ENCODE data around the gene PLXNA4.

The PLXNA4 gene

DNA sequence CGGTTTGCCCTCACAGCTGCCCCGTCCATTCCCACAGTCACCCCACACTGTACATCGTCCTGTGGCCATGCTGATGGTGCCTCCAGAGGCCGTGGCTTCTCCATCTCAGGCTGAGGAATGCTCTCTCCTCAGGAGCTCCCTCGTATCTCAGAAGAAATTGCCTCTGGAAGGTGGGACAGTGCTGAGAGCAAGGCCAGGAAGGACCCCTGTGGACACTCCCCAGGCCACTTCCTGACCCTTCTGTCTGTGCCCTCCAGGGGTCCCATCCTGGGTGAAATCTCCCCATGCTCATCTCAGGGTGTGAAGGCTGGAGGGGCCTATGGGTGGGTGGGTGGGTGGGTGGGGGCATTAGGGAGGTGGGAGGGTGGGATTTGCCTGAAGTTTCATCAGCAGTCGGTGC, 454.3 kb downstream of the PLXNA4 start:
- DNase-seq (ENCODE audit: low read depth, low spot score): no peak

DNA sequence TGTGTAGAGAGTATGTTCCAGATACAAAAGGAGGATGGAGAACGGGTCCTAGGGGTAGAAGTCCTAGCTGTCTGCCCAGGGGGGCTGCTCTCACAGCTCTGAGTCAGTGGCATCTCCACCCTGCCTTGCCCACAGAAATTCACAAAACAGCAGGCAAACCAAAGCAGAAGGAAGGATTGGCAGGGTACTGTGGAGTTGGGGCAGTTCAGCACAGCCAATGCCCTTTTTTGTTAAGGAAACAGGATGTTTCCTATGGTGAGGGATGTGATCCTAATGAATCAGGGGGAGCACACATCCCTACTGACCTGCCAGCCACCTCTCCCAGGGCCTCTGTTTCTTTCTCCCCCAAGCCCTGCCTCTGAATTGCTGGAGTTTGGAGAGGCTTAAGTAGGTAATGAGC, 457.6 kb downstream of the PLXNA4 start:
- no peak for DNase-seq (ENCODE audit: low read depth, low spot score)

DNA sequence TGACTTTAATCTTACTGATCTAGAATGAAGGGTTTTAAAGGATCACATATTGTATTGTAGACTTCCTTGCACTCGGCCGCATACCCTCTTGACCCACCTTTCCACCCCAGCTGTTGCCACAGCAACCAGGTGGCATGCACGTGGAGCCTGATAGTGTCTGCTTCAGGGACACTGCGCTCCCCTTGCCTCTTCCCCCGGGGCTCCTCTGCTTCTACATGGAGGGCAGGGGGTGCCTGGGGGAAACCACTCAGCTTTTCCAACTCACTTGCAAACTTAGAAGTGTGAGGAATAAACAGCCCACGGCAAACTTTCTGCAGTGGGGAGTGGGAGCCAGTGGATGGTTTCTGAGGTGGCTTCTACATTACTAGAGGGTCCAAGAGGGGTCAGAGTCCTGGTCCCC, 458.6 kb downstream of the PLXNA4 start:
- DNase-seq (ENCODE audit: low read depth, low spot score): no peak

DNA sequence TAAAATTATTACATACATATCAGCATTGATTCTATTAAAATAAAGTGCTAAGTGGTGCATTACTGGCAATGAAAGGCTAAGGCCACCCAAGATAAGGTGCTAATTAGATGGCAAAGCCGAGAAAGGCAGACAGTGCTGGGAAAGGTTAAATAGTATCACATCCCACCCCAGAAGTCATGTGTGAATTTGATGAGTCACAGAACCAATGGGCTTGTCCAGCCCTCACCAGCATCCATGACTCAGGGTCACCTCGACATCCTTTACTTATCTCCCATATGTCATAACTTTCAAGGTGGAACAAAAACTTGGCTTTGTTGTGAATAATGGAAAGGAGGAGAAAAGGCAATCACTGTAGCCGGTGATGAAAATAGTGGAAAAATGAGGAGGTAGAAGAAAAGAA, 459.1 kb downstream of the PLXNA4 start:
- no peak for DNase-seq (ENCODE audit: low read depth, low spot score)

DNA sequence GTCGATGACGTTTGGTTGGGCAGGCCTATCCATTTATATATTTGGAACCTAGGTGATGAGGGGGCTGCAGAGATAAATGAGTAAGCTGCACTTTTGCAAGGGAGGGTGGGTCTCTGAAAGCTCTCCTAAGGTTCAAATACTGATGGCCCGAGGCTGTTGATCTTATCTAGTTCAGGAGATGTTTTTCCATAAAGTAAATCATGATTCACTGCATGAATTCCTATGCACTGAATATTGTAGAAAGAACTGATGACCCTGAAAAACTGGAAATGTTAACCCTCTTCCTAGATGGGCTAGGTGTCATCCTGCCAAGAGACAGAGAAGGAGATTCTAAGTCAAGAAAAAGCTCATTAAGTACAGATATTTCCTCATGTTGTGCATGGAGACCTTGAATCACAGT, 459.9 kb downstream of the PLXNA4 start:
- no peak for DNase-seq (ENCODE audit: low read depth, low spot score)

DNA sequence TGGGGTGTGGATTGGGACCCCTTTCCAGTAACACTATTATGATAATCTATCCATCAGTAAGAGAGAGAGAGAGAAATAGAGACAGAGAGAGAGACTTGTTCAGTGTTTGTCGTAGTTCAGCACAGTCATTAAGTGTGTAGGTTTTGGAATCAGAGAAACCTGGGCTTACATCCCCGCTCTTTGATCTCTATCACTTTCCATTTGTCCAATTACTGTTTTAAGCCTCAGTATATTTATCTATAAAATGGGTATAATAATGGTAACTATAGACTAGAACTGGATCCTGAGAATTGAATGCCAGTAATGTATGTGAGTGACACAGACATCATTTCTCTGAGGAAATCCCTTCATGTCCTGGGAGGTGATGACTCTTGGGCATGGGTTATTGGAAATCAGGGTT, 460.5 kb downstream of the PLXNA4 start:
- DNase-seq (ENCODE audit: low read depth, low spot score): no peak

DNA sequence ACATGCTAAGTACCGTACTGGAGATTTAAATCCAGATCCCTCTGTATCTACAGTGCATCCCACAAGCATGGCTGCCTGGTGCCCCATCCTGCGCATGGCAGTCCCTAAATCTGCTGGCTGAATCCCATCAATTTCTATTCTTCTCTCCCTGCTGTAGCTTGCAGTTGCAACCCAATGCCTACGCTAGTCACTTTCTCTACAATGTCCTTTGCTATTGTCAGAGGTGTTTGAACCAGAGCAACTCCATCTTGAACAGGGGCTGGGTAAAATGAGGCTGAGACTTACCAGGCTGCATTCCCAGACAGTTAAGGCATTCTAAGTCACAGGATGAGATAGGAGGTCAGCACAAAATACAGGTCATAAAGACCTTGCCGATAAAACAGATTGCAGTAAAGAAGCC, 461.2 kb downstream of the PLXNA4 start:
- no peak for DNase-seq (ENCODE audit: low read depth, low spot score)

DNA sequence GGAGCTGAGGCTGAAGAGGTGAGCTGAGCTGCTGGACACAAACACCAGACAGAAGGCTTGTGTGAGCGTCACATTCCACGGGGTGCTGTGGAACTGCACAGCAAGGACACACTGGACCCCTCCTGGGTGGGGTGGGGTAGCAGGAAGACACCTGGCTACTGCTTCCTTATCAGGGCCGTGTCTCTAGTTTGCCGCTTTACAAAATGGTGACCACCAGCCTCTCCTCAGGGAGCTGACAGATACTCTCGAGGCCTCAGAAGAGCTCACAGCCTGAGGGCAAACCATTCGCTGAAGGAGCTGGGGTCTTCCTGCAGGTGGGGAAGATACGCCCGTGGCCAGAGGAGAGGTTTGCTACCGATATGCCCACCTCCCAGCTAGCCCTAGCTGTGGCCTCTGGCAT, 461.9 kb downstream of the PLXNA4 start:
- no peak for DNase-seq (ENCODE audit: low read depth, low spot score)

DNA sequence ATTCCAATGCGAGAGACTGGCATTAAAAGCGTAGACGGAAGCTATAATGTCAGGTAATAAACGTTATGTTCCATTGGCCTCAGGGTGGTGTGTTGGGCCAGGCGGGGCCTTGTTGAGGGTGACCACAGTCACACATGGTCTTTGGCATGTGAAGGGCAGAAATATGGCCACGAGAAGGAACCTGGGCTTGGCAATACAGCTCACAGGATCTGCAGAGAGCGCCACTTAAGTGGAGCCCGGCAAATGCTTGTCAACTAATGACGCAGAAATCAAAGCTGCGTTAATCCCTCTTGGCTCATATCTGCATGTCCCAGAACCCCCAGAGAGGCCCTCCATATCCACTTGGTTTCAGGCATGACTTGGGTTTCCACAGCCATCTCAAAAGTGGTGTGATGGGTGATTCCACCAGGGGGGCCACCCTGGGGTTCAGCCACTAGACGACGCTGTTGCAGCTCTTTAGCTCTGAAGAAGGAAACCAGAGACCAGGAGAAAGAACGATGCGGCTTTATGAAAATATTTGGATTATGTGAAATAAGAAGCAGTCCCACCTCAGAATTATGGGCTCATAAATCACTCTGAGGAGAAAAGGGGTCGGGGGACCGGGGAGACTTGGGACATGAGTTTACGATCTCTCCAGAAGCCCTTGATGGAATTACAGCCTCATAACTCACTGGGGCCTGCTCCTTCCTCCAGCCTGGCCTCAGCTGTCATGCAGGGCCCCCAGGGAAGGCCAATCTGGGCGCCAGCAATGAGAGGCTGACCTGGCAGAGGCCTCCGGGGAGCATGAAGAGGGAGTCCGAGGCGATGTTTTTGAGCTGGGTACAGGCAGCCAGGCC, 462.5 kb downstream of the PLXNA4 start:
- no peak for DNase-seq (ENCODE audit: low read depth, low spot score)

DNA sequence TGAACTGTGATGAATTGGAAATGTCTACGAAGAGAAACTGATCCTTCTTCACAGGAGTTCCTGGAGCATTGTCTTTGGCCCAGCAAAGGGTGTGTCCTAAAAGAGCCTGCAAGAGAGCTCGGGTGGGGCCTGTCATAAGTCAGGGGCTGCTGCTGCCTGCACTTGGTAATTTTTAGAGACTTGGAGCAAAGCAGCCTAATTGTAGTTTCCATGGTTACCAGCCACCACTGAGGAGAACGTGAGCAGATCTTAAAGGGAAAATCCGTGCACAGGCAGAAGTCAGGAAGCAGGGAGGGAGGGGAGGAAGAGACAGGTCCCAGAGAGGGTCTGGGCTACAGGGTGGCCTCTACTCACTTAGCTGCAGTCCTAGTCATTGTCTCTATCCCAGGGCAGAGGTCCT, 463.6 kb downstream of the PLXNA4 start:
- no peak for DNase-seq (ENCODE audit: low read depth, low spot score)

DNA sequence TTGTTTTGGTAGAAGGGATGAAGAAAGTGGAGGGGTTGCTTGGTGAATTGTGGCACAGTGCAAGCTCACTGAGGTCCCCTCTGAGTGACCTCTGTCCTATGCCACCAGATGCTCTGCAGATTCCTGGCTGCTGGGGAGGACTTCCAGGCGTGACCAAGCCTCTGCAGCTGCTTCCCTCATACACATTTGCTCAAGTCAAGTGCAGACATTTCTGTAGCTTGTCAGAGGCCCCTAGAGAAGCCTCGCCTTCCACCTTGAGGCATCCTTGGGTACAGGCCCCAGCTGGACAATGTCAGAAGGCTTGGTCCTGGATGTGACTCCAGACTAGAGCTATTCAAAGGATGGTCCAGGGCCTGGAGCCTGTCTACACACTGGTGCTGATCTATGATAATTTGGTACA, 464.2 kb downstream of the PLXNA4 start:
- no peak for DNase-seq (ENCODE audit: low read depth, low spot score)

DNA sequence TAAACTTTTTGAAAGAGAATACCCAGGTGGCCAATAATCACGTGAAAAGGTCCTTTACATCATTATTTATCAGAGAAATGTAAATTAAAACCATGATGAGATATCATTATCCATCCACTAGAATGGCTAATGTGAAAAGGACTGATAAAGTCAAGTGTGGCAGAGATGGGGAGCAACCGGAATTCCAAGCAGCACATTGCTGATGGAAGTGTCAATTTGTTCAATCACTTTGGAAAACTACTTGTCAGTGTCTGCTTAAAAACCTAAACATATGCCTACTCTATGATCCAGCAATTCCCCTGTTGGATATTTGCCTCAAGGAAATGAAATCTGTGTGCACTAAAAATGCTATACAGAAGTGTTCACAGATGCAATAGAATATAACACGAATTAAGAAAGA, 465.6 kb downstream of the PLXNA4 start:
- no peak for DNase-seq (ENCODE audit: low read depth, low spot score)

DNA sequence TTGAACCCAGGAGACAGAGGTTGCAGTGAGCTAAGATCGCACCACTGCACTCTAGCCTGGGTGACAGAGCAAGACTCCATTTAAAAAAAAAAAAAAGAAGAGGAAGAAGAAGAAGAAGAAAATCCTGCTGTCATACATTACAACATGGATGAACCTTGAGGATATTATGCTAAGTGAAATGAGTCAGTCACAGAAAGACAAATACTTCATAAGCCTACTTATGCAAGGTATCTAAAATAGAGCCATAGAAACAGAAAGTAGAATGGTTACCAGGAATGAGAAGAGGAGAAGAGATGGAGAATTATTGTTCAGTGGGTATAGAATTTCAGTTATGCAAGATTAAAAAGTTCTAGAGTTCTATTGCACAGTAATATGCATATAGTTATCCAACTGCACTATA, 466.5 kb downstream of the PLXNA4 start:
- DNase-seq (ENCODE audit: low read depth, low spot score): no peak

DNA sequence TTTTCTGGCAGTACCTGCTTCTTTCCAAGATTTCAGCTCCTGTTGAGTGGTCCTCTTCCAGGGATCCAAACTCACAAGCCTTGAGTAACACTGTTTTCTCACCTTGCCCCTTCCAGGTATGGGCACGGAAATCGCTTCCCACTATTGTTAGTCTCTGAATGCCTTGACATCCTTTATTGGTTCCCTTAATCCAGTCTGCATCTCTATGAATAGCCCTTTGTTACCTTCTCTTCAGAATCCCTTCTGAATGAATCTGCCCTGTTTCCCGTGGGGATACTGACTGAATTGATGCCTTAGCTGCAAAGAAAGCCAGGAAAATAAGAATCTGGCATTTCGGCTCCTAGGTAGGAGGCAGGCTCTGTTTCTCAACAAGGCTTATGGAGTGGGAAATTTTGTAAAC, 467.7 kb downstream of the PLXNA4 start:
- DNase-seq (ENCODE audit: low read depth, low spot score): no peak

DNA sequence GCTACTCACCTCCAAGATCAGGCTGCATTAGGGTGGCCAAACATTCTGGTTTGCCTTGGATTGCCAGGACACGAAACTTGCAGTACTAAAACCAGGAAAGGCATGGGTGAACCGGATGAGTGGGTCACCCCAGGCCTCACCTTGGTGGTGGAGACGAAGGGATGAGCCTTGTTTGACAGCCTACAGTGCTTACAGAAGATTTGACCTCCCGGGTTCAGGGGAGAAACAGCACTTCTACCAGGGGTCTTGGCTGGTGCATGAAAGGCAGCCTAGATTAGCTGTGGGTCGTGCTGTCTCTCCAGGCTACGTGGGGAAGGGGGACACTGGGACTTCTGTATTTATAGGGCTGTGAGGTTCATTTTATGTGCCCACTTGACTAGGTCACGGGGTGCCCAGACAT, 469.8 kb downstream of the PLXNA4 start:
- no peak for DNase-seq (ENCODE audit: low read depth, low spot score)

DNA sequence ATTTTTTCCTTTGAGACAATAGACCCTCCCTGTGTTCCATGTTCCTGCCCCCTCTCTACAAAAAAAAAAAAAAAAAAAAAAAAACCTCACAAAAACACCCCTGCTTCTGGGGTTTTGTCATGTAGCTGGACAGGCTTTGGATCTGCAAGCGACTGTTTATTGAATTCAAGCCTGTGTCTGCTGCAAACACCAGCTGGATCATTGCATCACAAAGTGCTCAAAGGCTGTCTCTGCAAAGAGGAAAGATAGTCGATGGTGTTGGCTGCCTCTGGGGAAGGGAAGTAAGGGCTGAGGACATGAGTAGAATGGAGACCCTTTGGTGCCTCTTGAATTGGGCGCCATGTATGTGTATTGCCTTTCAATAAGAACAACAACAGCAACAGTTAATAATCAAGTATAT, 471.2 kb downstream of the PLXNA4 start:
- no peak for DNase-seq (ENCODE audit: low read depth, low spot score)

DNA sequence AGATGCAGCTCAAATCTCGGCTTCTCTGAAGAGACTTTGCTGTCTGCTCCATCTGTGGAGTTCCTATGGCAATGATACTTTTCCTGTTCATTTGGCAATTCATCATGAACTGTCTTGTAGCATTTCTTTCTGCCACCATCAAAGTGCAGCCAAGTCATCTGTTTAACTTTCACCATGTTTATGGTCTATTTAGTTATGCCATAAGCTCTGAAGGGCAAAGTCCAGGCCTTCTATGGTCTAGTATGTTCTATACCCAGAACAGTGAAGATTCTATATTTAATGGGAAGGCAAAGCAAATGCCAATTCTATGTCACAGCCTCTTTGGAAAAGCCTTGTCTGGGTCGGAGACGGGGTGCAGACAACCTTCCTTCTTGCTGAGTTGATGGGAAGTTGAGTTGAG, 472.6 kb downstream of the PLXNA4 start:
- DNase-seq (ENCODE audit: low read depth, low spot score): no peak

DNA sequence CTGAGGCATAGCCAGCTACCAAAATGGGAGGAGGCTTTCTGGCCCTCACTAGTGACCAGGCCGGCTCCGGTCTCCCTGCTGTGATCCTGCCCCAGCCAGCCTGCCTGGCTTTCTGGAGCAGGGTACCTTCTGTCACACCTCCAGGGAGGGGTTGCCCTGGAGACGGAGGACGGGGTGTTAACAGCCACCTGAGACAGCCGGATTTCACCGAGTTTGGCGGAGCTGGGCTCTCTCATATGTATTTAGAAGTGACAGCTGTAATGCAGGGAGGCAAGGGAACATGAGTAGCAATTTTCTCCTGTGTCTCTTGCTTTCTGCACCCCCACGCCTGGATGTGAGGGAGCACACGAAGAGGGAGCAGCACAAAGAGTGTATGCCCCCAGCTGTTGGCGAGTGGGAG, 473.3 kb downstream of the PLXNA4 start:
- DNase-seq (ENCODE audit: low read depth, low spot score): no peak

DNA sequence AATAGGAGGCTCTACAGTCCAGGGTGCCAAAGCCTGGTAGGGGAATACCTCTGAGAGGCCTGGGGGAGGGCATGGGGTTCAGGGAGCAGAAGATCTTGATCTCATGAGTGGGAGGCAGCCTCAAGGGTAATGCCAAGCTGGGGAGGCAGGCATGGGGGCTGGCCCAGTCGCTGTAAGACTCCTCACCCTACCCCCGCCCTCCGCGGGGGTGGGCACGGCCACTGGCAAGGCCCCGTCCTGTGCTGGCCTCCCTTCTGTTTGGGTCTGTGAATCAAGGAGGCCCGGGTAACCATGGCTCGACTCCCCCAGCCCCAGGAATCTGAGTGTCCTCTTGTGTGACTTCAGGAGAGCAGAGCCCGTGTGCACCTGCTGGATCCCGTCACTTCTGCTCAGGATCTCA, 473.9 kb downstream of the PLXNA4 start:
- no peak for DNase-seq (ENCODE audit: low read depth, low spot score)

DNA sequence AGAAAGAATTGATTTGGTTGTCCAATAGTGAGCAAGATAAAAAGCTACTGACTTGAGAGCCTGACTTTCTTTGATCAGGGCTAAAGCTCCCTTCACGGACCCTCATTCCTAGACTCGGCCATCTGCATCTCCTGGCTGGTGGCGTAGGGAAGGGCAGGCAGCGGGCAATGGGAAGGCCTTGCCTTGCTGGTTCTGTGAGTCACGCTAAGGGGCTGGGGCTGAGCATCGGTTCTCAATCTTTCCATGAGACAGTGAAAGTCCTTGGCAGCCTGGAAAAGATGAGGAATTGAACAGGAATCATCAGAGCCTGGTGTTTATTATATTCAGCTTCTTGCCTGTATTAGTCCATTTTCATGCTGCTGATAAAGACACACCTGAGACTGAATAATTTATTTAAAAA, 475.3 kb downstream of the PLXNA4 start:
- DNase-seq (ENCODE audit: low read depth, low spot score): no peak

DNA sequence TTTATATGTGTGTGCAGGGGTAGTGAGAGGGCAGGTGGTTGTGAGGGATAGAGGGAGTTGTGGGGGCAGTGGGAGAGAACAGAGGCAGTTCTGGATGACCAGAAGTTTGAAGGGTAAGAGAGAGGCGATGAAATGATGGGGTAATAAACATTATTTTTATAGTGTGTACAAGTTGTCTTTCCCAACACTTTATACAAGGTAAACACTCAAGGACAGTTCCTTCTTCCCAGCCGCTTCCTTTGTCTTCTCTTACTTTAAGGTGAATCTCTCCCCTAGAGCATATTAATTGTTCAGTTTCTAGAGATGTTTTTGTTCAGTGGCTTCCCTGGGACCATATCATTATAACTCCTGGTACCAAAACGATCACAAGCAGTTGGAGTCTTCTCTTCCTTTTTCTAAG, 475.8 kb downstream of the PLXNA4 start:
- no peak for DNase-seq (ENCODE audit: low read depth, low spot score)

DNA sequence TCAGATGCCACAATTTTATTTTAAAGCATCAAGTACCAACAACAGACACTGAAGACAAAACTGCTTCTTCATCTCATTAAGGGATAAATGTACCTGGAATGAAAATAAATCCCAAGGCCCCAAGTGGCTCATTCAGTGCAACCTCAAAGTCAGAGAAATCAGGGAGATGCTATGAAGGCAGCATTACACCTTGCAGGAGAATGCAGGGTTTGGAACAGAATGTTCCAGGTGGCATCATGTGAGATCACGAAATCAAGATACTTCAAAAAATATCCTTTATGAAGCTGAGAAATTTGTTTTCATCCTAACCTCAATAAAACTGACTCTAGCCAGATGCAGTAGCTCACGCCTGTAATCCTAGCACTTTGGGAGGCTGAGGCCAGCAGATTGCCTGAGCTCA, 477.1 kb downstream of the PLXNA4 start:
- no peak for DNase-seq (ENCODE audit: low read depth, low spot score)

DNA sequence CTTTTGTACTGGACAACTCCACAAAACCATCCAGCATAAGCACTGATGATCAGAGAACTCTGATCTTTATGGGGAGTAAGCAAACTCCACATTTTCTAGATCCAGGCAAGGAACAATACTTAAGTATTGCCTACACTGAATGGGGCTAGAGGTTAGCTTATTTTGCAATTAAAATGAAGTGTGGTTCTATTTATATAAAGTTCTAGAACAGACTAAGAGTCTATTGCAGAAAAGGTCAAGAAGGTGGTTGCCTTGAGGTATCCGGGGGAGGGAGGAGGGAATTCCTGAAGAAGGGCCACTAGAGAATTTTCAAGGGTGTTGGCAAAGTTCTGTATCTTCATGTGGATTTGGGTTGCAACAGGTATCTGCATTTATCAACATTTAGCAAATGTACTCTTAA, 477.9 kb downstream of the PLXNA4 start:
- no peak for DNase-seq (ENCODE audit: low read depth, low spot score)

DNA sequence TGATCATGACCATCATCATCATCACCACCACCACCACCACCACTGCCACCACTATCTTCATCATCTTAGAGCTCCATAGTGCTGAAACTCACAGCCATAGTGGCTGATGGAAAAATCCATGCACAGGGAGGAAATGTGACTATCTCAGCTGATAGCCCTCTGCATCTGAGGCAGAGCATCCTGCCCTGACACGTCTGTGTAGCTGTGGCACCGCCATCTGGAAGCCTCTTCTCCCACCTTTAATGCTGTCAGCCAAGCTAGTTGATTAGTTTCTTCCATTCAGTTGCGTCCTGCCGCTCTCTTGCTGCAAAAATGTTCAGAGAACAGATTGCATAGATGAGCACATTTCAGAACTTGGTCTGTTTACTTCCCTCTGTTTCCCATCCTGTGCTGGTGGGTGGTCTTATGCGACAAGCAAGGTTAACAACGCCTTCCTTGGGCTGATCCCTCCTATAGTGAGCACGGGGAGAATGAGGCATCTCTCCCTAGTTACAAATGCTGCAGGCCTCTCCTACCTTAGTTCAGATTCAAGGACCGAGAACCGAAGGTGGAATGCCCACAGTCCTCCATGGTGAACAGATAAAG, 478.6 kb downstream of the PLXNA4 start:
- no peak for DNase-seq (ENCODE audit: low read depth, low spot score)

Measured in iPS DF 19.7 (cell line).